Liver (tissue), 9 donors: ENCODE results near the gene CHST1. TPM values are rescaled to one million over a fixed set of nuclear protein-coding genes. Genes with fewer than 3 reads are reported as not detected.

Experiments used
- DNase-seq: peaks from one replicate; pipeline ENCODE4 v3.0.0-alpha.2; 2017; ENCODE audit warnings: low spot score
- H3K27ac ChIP-seq, 2 donors: one replicate each; pipeline ENCODE4 v1.7.0; 2013; ENCODE audit warnings: inconsistent platforms in 2 of 2, low read length in 2 of 2, control low read depth in 1 of 2, low read depth in 1 of 2, mild to moderate bottlenecking in 1 of 2
- H3K27me3 ChIP-seq, 4 donors: one replicate each; pipeline versions ENCODE4 v1.6.1 to v1.7.0; 2013; ENCODE audit warnings: low read length in 3 of 4, inconsistent platforms in 1 of 4, mild to moderate bottlenecking in 1 of 4, moderate library complexity in 1 of 4; ENCODE audit not compliant: control insufficient read depth in 4 of 4, insufficient read depth in 4 of 4
- H3K36me3 ChIP-seq, 4 donors: one replicate each; pipeline versions ENCODE4 v1.6.1 to v1.7.0; 2013; ENCODE audit warnings: low read length in 3 of 4, mild to moderate bottlenecking in 3 of 4, low read depth in 1 of 4, moderate library complexity in 1 of 4; ENCODE audit not compliant: control insufficient read depth in 4 of 4, insufficient read depth in 3 of 4
- H3K4me1 ChIP-seq, 4 donors: one replicate each; pipeline versions ENCODE4 v1.6.1 to v1.7.0; 2013; ENCODE audit warnings: low read length in 3 of 4, mild to moderate bottlenecking in 3 of 4, moderate library complexity in 1 of 4; ENCODE audit not compliant: control insufficient read depth in 4 of 4, insufficient read depth in 4 of 4
- H3K4me3 ChIP-seq, 3 donors: one replicate each; pipeline versions ENCODE4 v1.6.1 to v1.7.0; 2013; ENCODE audit warnings: low read length in 3 of 3, control low read depth in 1 of 3, low read depth in 1 of 3, mild to moderate bottlenecking in 1 of 3
- H3K9ac ChIP-seq, 2 donors: one replicate each; pipeline ENCODE4 v1.7.0; 2013; ENCODE audit warnings: low read length in 2 of 2, mild to moderate bottlenecking in 2 of 2, moderate library complexity in 2 of 2, control low read depth in 1 of 2, low read depth in 1 of 2
- H3K9me3 ChIP-seq, 4 donors: one replicate each; pipeline versions ENCODE4 v1.6.1 to v1.7.0; 2013; ENCODE audit warnings: low read length in 3 of 4; ENCODE audit not compliant: control insufficient read depth in 4 of 4
- EGR1 ChIP-seq, 2 donors: IDR thresholded peaks; 2 replicates each; pipeline ENCODE4 v1.6.1; 2016 to 2018; ENCODE audit warnings: antibody characterized with exemption in 2 of 2, low read depth in 2 of 2
- FOXA1 ChIP-seq: IDR thresholded peaks from 2 replicates; pipeline ENCODE4 v1.6.1; 2016; ENCODE audit warnings: antibody characterized with exemption
- GABPA ChIP-seq, 2 donors: IDR thresholded peaks in 1 of 2; conservative IDR thresholded peaks in 1 of 2; 2 replicates each; pipeline ENCODE4 v1.6.1; 2016; ENCODE audit warnings: antibody characterized with exemption in 2 of 2, mild to moderate bottlenecking in 1 of 2, moderate library complexity in 1 of 2
- HNF4G ChIP-seq: IDR thresholded peaks from 2 replicates; pipeline ENCODE4 v1.6.1; 2016; ENCODE audit warnings: antibody characterized with exemption
- JUND ChIP-seq, 2 donors: IDR thresholded peaks; 2 replicates each; pipeline ENCODE4 v1.6.1; 2016; ENCODE audit warnings: antibody characterized with exemption in 2 of 2
- NR2F2 ChIP-seq: IDR thresholded peaks from 2 replicates; pipeline ENCODE4 v1.6.1; 2016; ENCODE audit warnings: antibody characterized with exemption
- RAD21 ChIP-seq, 2 donors: IDR thresholded peaks; 2 replicates each; pipeline ENCODE4 v1.6.1; 2016; ENCODE audit warnings: antibody characterized with exemption in 2 of 2, mild to moderate bottlenecking in 2 of 2
- RXRA ChIP-seq, 2 donors: IDR thresholded peaks; 2 replicates each; pipeline ENCODE4 v1.6.1; 2017 to 2018; ENCODE audit warnings: antibody characterized with exemption in 2 of 2, mild to moderate bottlenecking in 1 of 2
- SP1 ChIP-seq: IDR thresholded peaks from 2 replicates; pipeline ENCODE4 v1.6.1; 2018; ENCODE audit warnings: antibody characterized with exemption, mild to moderate bottlenecking
- TAF1 ChIP-seq: conservative IDR thresholded peaks from 2 replicates; pipeline ENCODE4 v1.6.1; 2016; ENCODE audit warnings: antibody characterized with exemption, mild to moderate bottlenecking
- YY1 ChIP-seq: IDR thresholded peaks from 2 replicates; pipeline ENCODE4 v1.6.1; 2016; ENCODE audit warnings: antibody characterized with exemption, mild to moderate bottlenecking
- WGBS: extraction: QIAGEN DNeasy Blood & Tissue Kit; methylation state at CpG from one replicate; pipeline ENCODE4 v1.1.7; 2013; 5-methylcytosine and 5-hydroxymethylcytosine counted together
- polyA plus RNA-seq, 2 donors: library from polyadenylated mRNA; stranded (reverse) in 1 of 2; unstranded in 1 of 2; fragments of 200-250 nt in 1 of 2; fragments of >200 nt in 1 of 2; fragmentation: Nextera tagmentation in 1 of 2; extraction: Ambion mirVana in 1 of 2; gene quantifications; one replicate each; pipeline versions ENCODE4 v1.2.1 to v1.2.3, GENCODE V29; 2013 to 2015
- total RNA-seq, 2 donors: library from RNA; depleted of rRNA; stranded (reverse); fragments of >200 nt; gene quantifications; one replicate each; pipeline ENCODE4 v1.2.3, GENCODE V29; 2014
- TF ChIP-seq, protein P1 (sequence below): fragments of 150-350 bp; IDR thresholded peaks from 2 replicates; pipeline ENCODE4 v1.5.1; 2017; ENCODE audit warnings: improper control_type of control experiment, low read depth, low read length; ENCODE audit not compliant: missing input control
- TF ChIP-seq, protein P2 (sequence below): IDR thresholded peaks from 2 replicates; pipeline ENCODE4 v1.6.1; 2016; ENCODE audit warnings: antibody characterized with exemption
- TF ChIP-seq, protein P3 (sequence below): IDR thresholded peaks from 2 replicates; pipeline ENCODE4 v1.6.1; 2016; ENCODE audit warnings: antibody characterized with exemption
- TF ChIP-seq, protein P4 (sequence below): IDR thresholded peaks from 2 replicates; pipeline ENCODE4 v1.6.1; 2016; ENCODE audit warnings: antibody characterized with exemption
- TF ChIP-seq, protein P5 (sequence below): IDR thresholded peaks from 2 replicates; pipeline ENCODE4 v1.6.1; 2016; ENCODE audit warnings: antibody characterized with exemption, mild to moderate bottlenecking
- donor health status: healthy.
- donor health status: healthy.
- donor health status: healthy.
- donor health status: healthy.
- donor health status: healthy.

The CHST1 gene
- total and polyA plus RNA-seq, 4 donors = 0.23 to 0.81 (median 0.45) TPM

DNA sequence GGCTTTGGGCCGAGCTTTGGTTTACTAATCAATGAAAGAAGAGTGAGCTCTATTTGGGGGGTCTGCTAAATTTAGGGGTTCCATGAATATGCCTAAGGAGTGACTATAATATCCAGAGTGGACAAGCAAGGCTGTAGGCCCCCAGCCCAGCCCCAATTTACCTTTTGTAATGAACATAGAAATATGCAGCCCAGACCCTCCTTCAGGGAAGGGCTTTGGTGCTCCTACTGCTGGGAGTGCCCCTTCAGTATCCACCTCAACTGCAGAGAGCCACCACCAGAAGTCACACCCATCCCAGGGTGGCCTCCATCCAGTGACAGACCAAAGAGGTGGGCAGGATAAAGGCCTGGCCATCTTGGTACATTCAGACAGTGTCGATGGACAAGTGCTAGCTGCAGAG is 43.1 kb downstream of the CHST1 start:
- TF ChIP-seq, protein P1, sequence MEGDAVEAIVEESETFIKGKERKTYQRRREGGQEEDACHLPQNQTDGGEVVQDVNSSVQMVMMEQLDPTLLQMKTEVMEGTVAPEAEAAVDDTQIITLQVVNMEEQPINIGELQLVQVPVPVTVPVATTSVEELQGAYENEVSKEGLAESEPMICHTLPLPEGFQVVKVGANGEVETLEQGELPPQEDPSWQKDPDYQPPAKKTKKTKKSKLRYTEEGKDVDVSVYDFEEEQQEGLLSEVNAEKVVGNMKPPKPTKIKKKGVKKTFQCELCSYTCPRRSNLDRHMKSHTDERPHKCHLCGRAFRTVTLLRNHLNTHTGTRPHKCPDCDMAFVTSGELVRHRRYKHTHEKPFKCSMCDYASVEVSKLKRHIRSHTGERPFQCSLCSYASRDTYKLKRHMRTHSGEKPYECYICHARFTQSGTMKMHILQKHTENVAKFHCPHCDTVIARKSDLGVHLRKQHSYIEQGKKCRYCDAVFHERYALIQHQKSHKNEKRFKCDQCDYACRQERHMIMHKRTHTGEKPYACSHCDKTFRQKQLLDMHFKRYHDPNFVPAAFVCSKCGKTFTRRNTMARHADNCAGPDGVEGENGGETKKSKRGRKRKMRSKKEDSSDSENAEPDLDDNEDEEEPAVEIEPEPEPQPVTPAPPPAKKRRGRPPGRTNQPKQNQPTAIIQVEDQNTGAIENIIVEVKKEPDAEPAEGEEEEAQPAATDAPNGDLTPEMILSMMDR = no peak
- no peak for TF ChIP-seq GABPA (IDR thresholded peaks at IDR 0.05 in 1 of 2, conservative IDR thresholded peaks at IDR 0.05 in 1 of 2)
- TF ChIP-seq, protein P2, sequence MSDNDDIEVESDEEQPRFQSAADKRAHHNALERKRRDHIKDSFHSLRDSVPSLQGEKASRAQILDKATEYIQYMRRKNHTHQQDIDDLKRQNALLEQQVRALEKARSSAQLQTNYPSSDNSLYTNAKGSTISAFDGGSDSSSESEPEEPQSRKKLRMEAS = no peak
- no peak for TF ChIP-seq NR2F2
- no peak for TF ChIP-seq RXRA (IDR thresholded peaks at IDR 0.05)
- no peak for TF ChIP-seq SP1
- TF ChIP-seq JUND (IDR thresholded peaks at IDR 0.05) = no peak
- TF ChIP-seq RAD21 (IDR thresholded peaks at IDR 0.05) = no peak
- TF ChIP-seq EGR1 (IDR thresholded peaks at IDR 0.05; ENCODE audit: low read depth in 2 of 2) = no peak
- no peak for TF ChIP-seq FOXA1
- WGBS = 96% methylated on average over 2 of the region's 2 CpGs

DNA sequence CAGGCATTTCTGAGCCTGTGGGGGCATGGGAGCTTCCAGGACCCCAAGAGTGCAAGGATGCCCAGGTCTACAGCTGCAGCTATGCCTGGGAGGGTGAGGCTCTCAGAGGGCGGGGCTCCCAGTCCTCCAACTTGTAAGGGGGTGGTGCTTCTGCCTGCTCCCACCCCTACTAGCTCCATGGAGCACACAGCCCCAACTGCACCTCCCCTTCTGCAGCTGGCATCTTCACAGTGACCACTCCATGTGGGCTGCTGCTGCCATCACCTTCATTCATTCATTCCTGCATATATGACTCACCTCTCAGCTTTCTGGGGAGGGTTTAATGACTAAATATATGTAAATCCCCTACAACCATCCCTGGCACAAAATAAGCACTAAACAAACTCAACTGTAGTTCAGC is 43.8 kb downstream of the CHST1 start:
- no peak for TF ChIP-seq FOXA1
- TF ChIP-seq RXRA (IDR thresholded peaks at IDR 0.05) = no peak
- TF ChIP-seq, protein P3, sequence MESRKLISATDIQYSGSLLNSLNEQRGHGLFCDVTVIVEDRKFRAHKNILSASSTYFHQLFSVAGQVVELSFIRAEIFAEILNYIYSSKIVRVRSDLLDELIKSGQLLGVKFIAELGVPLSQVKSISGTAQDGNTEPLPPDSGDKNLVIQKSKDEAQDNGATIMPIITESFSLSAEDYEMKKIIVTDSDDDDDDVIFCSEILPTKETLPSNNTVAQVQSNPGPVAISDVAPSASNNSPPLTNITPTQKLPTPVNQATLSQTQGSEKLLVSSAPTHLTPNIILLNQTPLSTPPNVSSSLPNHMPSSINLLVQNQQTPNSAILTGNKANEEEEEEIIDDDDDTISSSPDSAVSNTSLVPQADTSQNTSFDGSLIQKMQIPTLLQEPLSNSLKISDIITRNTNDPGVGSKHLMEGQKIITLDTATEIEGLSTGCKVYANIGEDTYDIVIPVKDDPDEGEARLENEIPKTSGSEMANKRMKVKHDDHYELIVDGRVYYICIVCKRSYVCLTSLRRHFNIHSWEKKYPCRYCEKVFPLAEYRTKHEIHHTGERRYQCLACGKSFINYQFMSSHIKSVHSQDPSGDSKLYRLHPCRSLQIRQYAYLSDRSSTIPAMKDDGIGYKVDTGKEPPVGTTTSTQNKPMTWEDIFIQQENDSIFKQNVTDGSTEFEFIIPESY = no peak
- TF ChIP-seq GABPA (IDR thresholded peaks at IDR 0.05 in 1 of 2, conservative IDR thresholded peaks at IDR 0.05 in 1 of 2) = no peak
- TF ChIP-seq, protein P4, sequence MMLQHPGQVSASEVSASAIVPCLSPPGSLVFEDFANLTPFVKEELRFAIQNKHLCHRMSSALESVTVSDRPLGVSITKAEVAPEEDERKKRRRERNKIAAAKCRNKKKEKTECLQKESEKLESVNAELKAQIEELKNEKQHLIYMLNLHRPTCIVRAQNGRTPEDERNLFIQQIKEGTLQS = no peak
- TF ChIP-seq HNF4G = no peak
- TF ChIP-seq, protein P5, sequence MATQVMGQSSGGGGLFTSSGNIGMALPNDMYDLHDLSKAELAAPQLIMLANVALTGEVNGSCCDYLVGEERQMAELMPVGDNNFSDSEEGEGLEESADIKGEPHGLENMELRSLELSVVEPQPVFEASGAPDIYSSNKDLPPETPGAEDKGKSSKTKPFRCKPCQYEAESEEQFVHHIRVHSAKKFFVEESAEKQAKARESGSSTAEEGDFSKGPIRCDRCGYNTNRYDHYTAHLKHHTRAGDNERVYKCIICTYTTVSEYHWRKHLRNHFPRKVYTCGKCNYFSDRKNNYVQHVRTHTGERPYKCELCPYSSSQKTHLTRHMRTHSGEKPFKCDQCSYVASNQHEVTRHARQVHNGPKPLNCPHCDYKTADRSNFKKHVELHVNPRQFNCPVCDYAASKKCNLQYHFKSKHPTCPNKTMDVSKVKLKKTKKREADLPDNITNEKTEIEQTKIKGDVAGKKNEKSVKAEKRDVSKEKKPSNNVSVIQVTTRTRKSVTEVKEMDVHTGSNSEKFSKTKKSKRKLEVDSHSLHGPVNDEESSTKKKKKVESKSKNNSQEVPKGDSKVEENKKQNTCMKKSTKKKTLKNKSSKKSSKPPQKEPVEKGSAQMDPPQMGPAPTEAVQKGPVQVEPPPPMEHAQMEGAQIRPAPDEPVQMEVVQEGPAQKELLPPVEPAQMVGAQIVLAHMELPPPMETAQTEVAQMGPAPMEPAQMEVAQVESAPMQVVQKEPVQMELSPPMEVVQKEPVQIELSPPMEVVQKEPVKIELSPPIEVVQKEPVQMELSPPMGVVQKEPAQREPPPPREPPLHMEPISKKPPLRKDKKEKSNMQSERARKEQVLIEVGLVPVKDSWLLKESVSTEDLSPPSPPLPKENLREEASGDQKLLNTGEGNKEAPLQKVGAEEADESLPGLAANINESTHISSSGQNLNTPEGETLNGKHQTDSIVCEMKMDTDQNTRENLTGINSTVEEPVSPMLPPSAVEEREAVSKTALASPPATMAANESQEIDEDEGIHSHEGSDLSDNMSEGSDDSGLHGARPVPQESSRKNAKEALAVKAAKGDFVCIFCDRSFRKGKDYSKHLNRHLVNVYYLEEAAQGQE = no peak
- TF ChIP-seq TAF1 = no peak
- TF ChIP-seq YY1 = no peak
- no peak for TF ChIP-seq SP1
- WGBS = 65% methylated on average over 1 of the region's 1 CpG
- H3K9ac ChIP-seq = no peak overlapping the region
- DNase-seq = no peak
- no peak overlapping the region for H3K4me3 ChIP-seq
- peaks cover 6 to 17% (median 10%) of the 10 kb centered on the region in 4 donors for H3K9me3 ChIP-seq
- no peak overlapping the region for H3K27ac ChIP-seq
- H3K27me3 ChIP-seq = peaks cover 0 to 2% (median 0%) of the 10 kb centered on the region in 4 donors
- H3K4me1 ChIP-seq = no peaks in the 10 kb centered on the region
- H3K36me3 ChIP-seq = no peaks in the 10 kb centered on the region

More for the DNA sequence above, 43.1 kb downstream of the CHST1 start:
- Histone ChIP-seq H3K36me3 (no peaks in the 10 kb centered on the region), H3K27ac (no peak overlapping the region), H3K9me3 (peaks cover 7 to 17% (median 10%) of the 10 kb centered on the region in 4 donors), H3K9ac (no peak overlapping the region), H3K27me3 (peaks cover 0 to 2% (median 0%) of the 10 kb centered on the region in 4 donors), H3K4me3 (no peak overlapping the region), H3K4me1 (no peaks in the 10 kb centered on the region)
- no peak for DNase-seq
